HG03045 (cell line): Measurements from ENCODE around the gene FIBIN.

Experiments
- ATAC-seq: cut with Tn5 transposase; IDR thresholded peaks from one replicate; pipeline ENCODE4 v1.9.1; 2021; ENCODE audit warnings: mild to moderate bottlenecking, moderate library complexity; ENCODE audit not compliant: unreplicated experiment

Gene FIBIN

GRCh38 chr11:27020751-27021150 is 26.8 kb downstream of the FIBIN start:
- no peak for ATAC-seq

GRCh38 chr11:27022659-27023251 is 28.8 kb downstream of the FIBIN start:
- ATAC-seq = no peak

GRCh38 chr11:27024865-27025264 is 31.0 kb downstream of the FIBIN start:
- ATAC-seq = no peak

GRCh38 chr11:27025312-27025955 is 31.5 kb downstream of the FIBIN start:
- no peak for ATAC-seq

- no peak for ATAC-seq
Measured at GRCh38 chr11:27025957-27026733, 32.2 kb downstream of the FIBIN start.

- no peak for ATAC-seq
Measured at GRCh38 chr11:27028561-27028965, 34.7 kb downstream of the FIBIN start.

- ATAC-seq = no peak
Measured at GRCh38 chr11:27029966-27030365, 36.1 kb downstream of the FIBIN start.

GRCh38 chr11:27031754-27032153 is 37.8 kb downstream of the FIBIN start:
- ATAC-seq = no peak

GRCh38 chr11:27039873-27040272 is 46.0 kb downstream of the FIBIN start:
- no peak for ATAC-seq

GRCh38 chr11:27040302-27041115 is 46.6 kb downstream of the FIBIN start, which contains the start of gene BBOX1:
Gene BBOX1 (plus strand): TSS chr11:27040815. CDS start chr11:27055431, 14,616 bp downstream.
- no peak for ATAC-seq

GRCh38 chr11:27041141-27041899 is 47.4 kb downstream of the FIBIN start:
- no peak for ATAC-seq
